A549 (cell line): ENCODE measurements around the gene TACC2. TPM values are rescaled to one million over a fixed set of nuclear protein-coding genes. Genes with fewer than 3 reads are reported as not detected.
A peak's percentile ranks its signal among the peaks of the same experiment; 100 is the strongest.
"Not testable (repeated sequence)": the region's sequence is repeated elsewhere in the genome, so short reads cannot be mapped to it uniquely, and the experiment has no call there.

Experiments used
- ATAC-seq, 2 experiments: fragments of 200-7000 bp in 1 of 2; fragments of >200 bp in 1 of 2; cut with Nextera tagmentation in 1 of 2; cut with Tn5 transposase in 1 of 2; 3 replicates each; pipeline versions ENCODE4 v1.8.0 to v1.9.1; 2018 to 2020; ENCODE audit warnings: mild to moderate bottlenecking in 1 of 2, moderate library complexity in 1 of 2
- CTCF ChIA-PET: fragments of 300-600 bp; sonication (Branson Sonifier 250); formaldehyde crosslinking; extraction: SDS; loops from one replicate; lab custom pipeline; 2021; ENCODE audit warnings: antibody characterized with exemption, inconsistent platforms; lab: Yijun Ruan, JAX
- POLR2A ChIA-PET: fragments of 350-600 bp; formaldehyde crosslinking; extraction: SDS; loops from one replicate; lab custom pipeline; 2021; ENCODE audit warnings: antibody characterized with exemption, inconsistent platforms; lab: Yijun Ruan, JAX
- DNase-seq, 2 experiments: peaks; one replicate each; pipeline versions ENCODE4 v3.0.0 to v3.0.0-alpha.2; 2011 to 2016; ENCODE audit warnings: low read depth in 1 of 2, low spot score in 1 of 2
- FAIRE-seq: peaks from 2 replicates; lab custom pipeline; 2011; peaks lifted over from hg19 to GRCh38; lab: Jason Lieb, UNC
- H3K27ac ChIP-seq, 2 experiments: fragments of >200 bp; sonication (Bioruptor Twin); formaldehyde crosslinking; 3 replicates each; pipeline ENCODE4 v1.5.1; 2016 to 2017
- H3K4me1 ChIP-seq: fragments of >200 bp; sonication (Bioruptor Twin); formaldehyde crosslinking; 3 replicates; pipeline ENCODE4 v1.6.1; 2016
- H3K4me2 ChIP-seq: fragments of >200 bp; sonication (Bioruptor Twin); formaldehyde crosslinking; 3 replicates; pipeline ENCODE4 v1.6.1; 2016
- H3K4me3 ChIP-seq: fragments of >200 bp; sonication (Bioruptor Twin); formaldehyde crosslinking; 3 replicates; pipeline ENCODE4 v1.5.1; 2016
- H3K9me3 ChIP-seq: fragments of >200 bp; sonication (Bioruptor Twin); formaldehyde crosslinking; 3 replicates; pipeline ENCODE4 v1.6.1; 2016
- CHD2 ChIP-seq: fragments of 150-350 bp; IDR thresholded peaks from 2 replicates; pipeline ENCODE4 v1.6.1; 2014; ENCODE audit warnings: low read length; ENCODE audit not compliant: partially characterized antibody
- EP300 ChIP-seq, 2 experiments: fragments of >200 bp; sonication (Bioruptor Twin); formaldehyde crosslinking; IDR thresholded peaks; 2 replicates in 1 of 2; 3 replicates in 1 of 2; pipeline ENCODE4 v1.6.1; 2016 to 2017
- ESRRA ChIP-seq: fragments of 150-350 bp; IDR thresholded peaks from 2 replicates; pipeline ENCODE4 v1.6.1; 2014; ENCODE audit warnings: mild to moderate bottlenecking, low read length, borderline replicate concordance
- FOSB ChIP-seq: fragments of 250-450 bp; sonication (Bioruptor Pico); IDR thresholded peaks from 2 replicates; pipeline ENCODE4 v1.5.0; 2020; ENCODE audit warnings: mild to moderate bottlenecking, moderate library complexity
- GATA3 ChIP-seq: IDR thresholded peaks from 2 replicates; pipeline ENCODE4 v1.6.1; 2012; ENCODE audit warnings: borderline replicate concordance
- HEYL ChIP-seq: fragments of 250-450 bp; sonication (Bioruptor Pico); IDR thresholded peaks from 2 replicates; pipeline ENCODE4 v1.8.0; 2021; ENCODE audit warnings: mild to moderate bottlenecking, moderate library complexity
- HOXA7 ChIP-seq: fragments of 250-450 bp; sonication (Bioruptor Pico); IDR thresholded peaks from 2 replicates; pipeline ENCODE4 v1.5.0; 2020; ENCODE audit warnings: mild to moderate bottlenecking, moderate library complexity
- JUN ChIP-seq, 2 experiments: fragments of >200 bp; sonication (Bioruptor Twin); formaldehyde crosslinking; IDR thresholded peaks; 2 replicates in 1 of 2; 3 replicates in 1 of 2; pipeline ENCODE4 v1.6.1; 2016 to 2017
- MAZ ChIP-seq: fragments of 150-350 bp; IDR thresholded peaks from 2 replicates; pipeline ENCODE4 v1.6.1; 2014; ENCODE audit warnings: antibody characterized with exemption, low read depth, low read length, borderline replicate concordance
- MYC ChIP-seq: IDR thresholded peaks from 2 replicates; pipeline ENCODE4 v1.6.1; 2012; ENCODE audit warnings: mild to moderate bottlenecking, inconsistent platforms, low read length, improper control_type of control experiment, borderline replicate concordance
- RARB ChIP-seq: fragments of 250-450 bp; sonication (Bioruptor Pico); IDR thresholded peaks from 2 replicates; pipeline ENCODE4 v1.8.0; 2021; ENCODE audit warnings: mild to moderate bottlenecking, moderate library complexity
- RCOR1 ChIP-seq: fragments of 150-350 bp; IDR thresholded peaks from 2 replicates; pipeline ENCODE4 v1.6.1; 2014; ENCODE audit warnings: antibody characterized with exemption, low read length, low read depth
- REST ChIP-seq: fragments of 200-600 bp; sonication (generic); IDR thresholded peaks from 2 replicates; pipeline ENCODE4 v1.6.1; 2016; ENCODE audit warnings: antibody characterized with exemption, mild to moderate bottlenecking, moderate library complexity
- TFCP2L1 ChIP-seq: fragments of 250-450 bp; sonication (Bioruptor Pico); IDR thresholded peaks from 2 replicates; pipeline ENCODE4 v1.5.0; 2021; ENCODE audit warnings: mild to moderate bottlenecking
- ZSCAN20 ChIP-seq: fragments of 250-450 bp; sonication (Bioruptor Pico); IDR thresholded peaks from 2 replicates; pipeline ENCODE4 v1.8.0; 2022; ENCODE audit warnings: mild to moderate bottlenecking, moderate library complexity
- WGBS: methylation state at CpG from one replicate; pipeline ENCODE4 v1.1.6; 2017; ENCODE audit errors: missing lambda C conversion rate; 5-methylcytosine and 5-hydroxymethylcytosine counted together
- polyA plus RNA-seq, 4 experiments: library from polyadenylated mRNA; depleted of rRNA in 3 of 4; stranded (reverse); fragments of >200 nt; fragmentation: RNase III in 1 of 4; extraction: RNeasy Plus Mini Kit Qiagen cat#74134 plus additional on column Dnase treatment in 1 of 4; gene quantifications; 2 replicates in 3 of 4; 3 replicates in 1 of 4; pipeline ENCODE4 v1.2.3, GENCODE V29; 2011 to 2017
- TF ChIP-seq, protein P1 (sequence below): IDR thresholded peaks from 2 replicates; pipeline ENCODE4 v1.6.1; 2012
- TF ChIP-seq, protein P2 (sequence below): fragments of 250-450 bp; sonication (Bioruptor Pico); IDR thresholded peaks from 2 replicates; pipeline ENCODE4 v1.5.0; 2021; ENCODE audit warnings: mild to moderate bottlenecking, moderate library complexity, borderline replicate concordance

The TACC2 gene
- polyA plus RNA-seq, 2 of the 4 experiments (the other 2 are of a cell fraction) = 83.3 to 128 TPM

GRCh38 chr10:122075171-122075570 lies 86.2 kb downstream of the TACC2 start:
- TF ChIP-seq RCOR1 (no peak), REST (no peak), CHD2 (no peak), HOXA7 (CRISPR knock-in tag) (no peak), JUN (IDR thresholded peaks at IDR 0.05) (no peak), ZSCAN20 (CRISPR knock-in tag) (no peak), MAZ (no peak), FOSB (no peak), RARB (CRISPR knock-in tag) (no peak), GATA3 (no peak)
- TF ChIP-seq, all 56 proteins: peak for 0

GRCh38 chr10:122075876-122076275 lies 86.9 kb downstream of the TACC2 start:
- H3K4me2 ChIP-seq, H3K4me3 ChIP-seq, ATAC-seq, DNase-seq, FAIRE-seq, POLR2A ChIA-PET, H3K9me3 ChIP-seq: not testable (repeated sequence)
- Histone ChIP-seq H3K27ac (peak overlapping the region in 1 of 2 experiments; percentile 39; a peak in 1 of 6 replicates), H3K4me1 (peaks cover 12% of the 10 kb centered on the region)
- 94% methylated on average over 6 of the region's 6 CpGs for WGBS
- CTCF ChIA-PET = interaction anchor here (0.7 to 2.7 kb wide), 4 partner anchors 11 to 22 kb away, joined by 3 to 11 read pairs (median 3); no protein-coding TSS in a partner anchor

More at GRCh38 chr10:122075171-122075570, 86.2 kb downstream of the TACC2 start:
- Histone ChIP-seq H3K27ac (peak overlapping the region in 1 of 2 experiments; percentile 16; a peak in 2 of 6 replicates), H3K4me2 (no peak overlapping the region), H3K4me3 (no peak overlapping the region), H3K4me1 (peaks cover 19% of the 10 kb centered on the region), H3K9me3 (no peaks in the 10 kb centered on the region)
- POLR2A ChIA-PET = no interaction called here
- FAIRE-seq (no peak), DNase-seq (no peak), ATAC-seq (no peak)
- CTCF ChIA-PET = interaction anchor here (0.7 to 2.7 kb wide), 5 partner anchors 11 to 23 kb away, joined by 3 to 11 read pairs (median 3); no protein-coding TSS in a partner anchor
- WGBS = 91% methylated on average over 9 of the region's 9 CpGs

- 92% methylated on average over 10 of the region's 10 CpGs for WGBS
- CTCF ChIA-PET = interaction anchor here (0.6 to 0.7 kb wide), 2 partner anchors 25 to 64 kb away, joined by 3 read pairs; no protein-coding TSS in a partner anchor
- no peak for FAIRE-seq
- peak overlapping the region in 1 of 2 experiments; percentile 44; a peak in 2 of 6 replicates for H3K27ac ChIP-seq
- peaks cover 2% of the 10 kb centered on the region; the same call in 1 of the 3 replicates for H3K4me1 ChIP-seq
- POLR2A ChIA-PET = no interaction called here
- no peak overlapping the region for H3K4me3 ChIP-seq
- no peak for DNase-seq
- H3K9me3 ChIP-seq = no peaks in the 10 kb centered on the region
- H3K4me2 ChIP-seq = no peak overlapping the region
- TF ChIP-seq MYC (no peak), EP300 (IDR thresholded peaks at IDR 0.05) (no peak), HEYL (CRISPR knock-in tag) (no peak), ESRRA (no peak), TFCP2L1 (no peak)
- TF ChIP-seq, protein P1, sequence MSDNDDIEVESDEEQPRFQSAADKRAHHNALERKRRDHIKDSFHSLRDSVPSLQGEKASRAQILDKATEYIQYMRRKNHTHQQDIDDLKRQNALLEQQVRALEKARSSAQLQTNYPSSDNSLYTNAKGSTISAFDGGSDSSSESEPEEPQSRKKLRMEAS = no peak
- TF ChIP-seq, protein P2, sequence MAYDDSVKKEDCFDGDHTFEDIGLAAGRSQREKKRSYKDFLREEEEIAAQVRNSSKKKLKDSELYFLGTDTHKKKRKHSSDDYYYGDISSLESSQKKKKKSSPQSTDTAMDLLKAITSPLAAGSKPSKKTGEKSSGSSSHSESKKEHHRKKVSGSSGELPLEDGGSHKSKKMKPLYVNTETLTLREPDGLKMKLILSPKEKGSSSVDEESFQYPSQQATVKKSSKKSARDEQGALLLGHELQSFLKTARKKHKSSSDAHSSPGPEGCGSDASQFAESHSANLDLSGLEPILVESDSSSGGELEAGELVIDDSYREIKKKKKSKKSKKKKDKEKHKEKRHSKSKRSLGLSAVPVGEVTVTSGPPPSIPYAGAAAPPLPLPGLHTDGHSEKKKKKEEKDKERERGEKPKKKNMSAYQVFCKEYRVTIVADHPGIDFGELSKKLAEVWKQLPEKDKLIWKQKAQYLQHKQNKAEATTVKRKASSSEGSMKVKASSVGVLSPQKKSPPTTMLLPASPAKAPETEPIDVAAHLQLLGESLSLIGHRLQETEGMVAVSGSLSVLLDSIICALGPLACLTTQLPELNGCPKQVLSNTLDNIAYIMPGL = no peak
- ATAC-seq = no peak; a peak in 3 of 6 replicates
Measured at GRCh38 chr10:122077311-122077875, 88.4 kb downstream of the TACC2 start.
